ENCODE measurements around the gene XPR1.
"Not testable (repeated sequence)": the region's sequence is repeated elsewhere in the genome, so short reads cannot be mapped to it uniquely, and the experiment has no call there.

XPR1 gene

GRCh38 chr1:180642781-180643180, 11.0 kb downstream of the XPR1 start:
- no peak for DNase-seq (ENCODE audit: extremely low read depth in 1 of 2, low read depth in 1 of 2)

GRCh38 chr1:180643693-180644092, 11.9 kb downstream of the XPR1 start:
- DNase-seq (ENCODE audit: extremely low read depth in 1 of 2, low read depth in 1 of 2): no peak

GRCh38 chr1:180644526-180645192, 12.8 kb downstream of the XPR1 start:
- DNase-seq (ENCODE audit: extremely low read depth in 1 of 2, low read depth in 1 of 2): no peak

GRCh38 chr1:180645261-180645660, 13.4 kb downstream of the XPR1 start:
- DNase-seq (ENCODE audit: extremely low read depth in 1 of 2, low read depth in 1 of 2): not testable (repeated sequence)

GRCh38 chr1:180646093-180646492, 14.3 kb downstream of the XPR1 start:
- no peak for DNase-seq (ENCODE audit: extremely low read depth in 1 of 2, low read depth in 1 of 2)

DNA sequence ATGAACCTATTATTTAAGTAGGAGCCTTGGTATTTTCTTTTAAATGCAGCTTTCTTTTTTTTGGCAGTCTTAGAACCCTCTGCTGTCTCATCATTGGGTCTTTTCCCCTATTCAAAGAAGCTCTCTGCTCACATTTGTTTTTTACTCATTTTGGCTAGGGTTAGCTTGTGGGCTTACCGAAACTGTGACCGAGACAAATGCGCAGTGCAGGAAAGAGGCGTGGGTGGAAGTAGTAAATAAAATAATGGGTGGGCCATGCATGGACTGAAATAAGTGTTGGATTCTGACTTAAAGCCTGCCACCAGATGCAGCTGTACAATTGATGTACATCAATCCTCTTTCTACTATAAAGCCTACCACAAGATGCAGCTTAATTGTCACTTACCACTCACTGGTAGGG, 14.7 kb downstream of the XPR1 start:
- DNase-seq (ENCODE audit: extremely low read depth in 1 of 2, low read depth in 1 of 2): peak in 1 of 2 donors; percentile 3

DNA sequence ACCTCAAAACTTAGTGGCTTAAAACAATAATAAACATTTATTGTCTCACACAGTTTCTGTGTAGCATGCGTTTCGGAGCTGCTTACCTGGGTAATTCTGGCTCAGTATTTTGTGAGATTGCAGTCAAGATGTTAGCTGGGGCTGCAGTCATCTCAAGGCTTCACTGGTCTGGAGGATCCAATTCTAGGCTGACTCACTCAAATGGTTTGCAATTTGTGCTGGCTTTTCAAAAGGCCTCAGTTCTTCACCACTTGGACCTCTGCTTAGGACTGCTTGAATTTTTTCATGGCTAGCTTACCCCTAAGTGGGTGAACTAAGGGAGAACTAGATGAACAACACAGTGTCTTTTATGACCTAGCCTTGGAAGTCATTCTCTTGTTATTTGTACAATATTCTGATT, 21.0 kb downstream of the XPR1 start:
- DNase-seq (ENCODE audit: extremely low read depth in 1 of 2, low read depth in 1 of 2): no peak

DNA sequence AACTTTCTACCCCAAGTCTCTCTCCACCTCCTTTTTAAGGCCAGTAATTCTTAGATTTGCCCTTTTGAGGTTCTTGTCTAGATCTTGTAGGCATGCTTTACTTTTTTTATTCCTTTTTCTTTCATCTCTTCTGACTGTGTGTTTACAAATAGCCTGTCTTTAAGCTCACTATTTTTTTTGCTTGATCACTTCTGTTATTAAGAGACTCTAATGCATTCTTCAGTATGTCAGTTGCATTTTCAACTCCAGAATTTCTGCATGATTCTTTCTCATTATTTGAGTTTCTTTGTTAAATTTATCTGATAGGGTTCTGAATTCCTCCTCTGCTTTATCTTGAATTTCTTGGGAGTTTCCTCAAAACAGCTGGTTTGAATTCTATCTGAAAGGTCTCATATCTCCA, 30.9 kb downstream of the XPR1 start:
- DNase-seq (ENCODE audit: extremely low read depth in 1 of 2, low read depth in 1 of 2): no peak

DNA sequence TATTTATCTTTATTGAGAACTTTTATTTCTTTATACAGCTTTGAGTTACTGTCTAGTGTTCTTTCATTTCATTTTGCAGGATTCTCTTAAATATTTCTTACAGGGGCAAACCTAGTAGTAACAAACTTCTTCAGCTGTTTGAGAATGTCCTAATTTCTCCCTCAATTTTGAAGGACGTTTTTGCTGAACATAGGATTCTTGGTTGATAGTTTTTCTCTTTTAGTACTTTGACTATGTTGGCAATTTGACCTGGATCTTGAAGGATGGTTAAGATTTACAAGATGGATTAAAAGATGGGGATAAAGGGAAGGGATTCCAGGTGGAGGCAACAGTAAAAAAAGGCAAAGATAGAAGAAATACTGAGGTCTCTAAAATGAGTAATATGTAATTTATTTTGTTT, 38.9 kb downstream of the XPR1 start:
- DNase-seq (ENCODE audit: extremely low read depth in 1 of 2, low read depth in 1 of 2): no peak

GRCh38 chr1:180672105-180672504, 40.3 kb downstream of the XPR1 start:
- no peak for DNase-seq (ENCODE audit: extremely low read depth in 1 of 2, low read depth in 1 of 2)

- no peak for DNase-seq (ENCODE audit: extremely low read depth in 1 of 2, low read depth in 1 of 2)
Measured at GRCh38 chr1:180672505-180672904, 40.7 kb downstream of the XPR1 start.

DNA sequence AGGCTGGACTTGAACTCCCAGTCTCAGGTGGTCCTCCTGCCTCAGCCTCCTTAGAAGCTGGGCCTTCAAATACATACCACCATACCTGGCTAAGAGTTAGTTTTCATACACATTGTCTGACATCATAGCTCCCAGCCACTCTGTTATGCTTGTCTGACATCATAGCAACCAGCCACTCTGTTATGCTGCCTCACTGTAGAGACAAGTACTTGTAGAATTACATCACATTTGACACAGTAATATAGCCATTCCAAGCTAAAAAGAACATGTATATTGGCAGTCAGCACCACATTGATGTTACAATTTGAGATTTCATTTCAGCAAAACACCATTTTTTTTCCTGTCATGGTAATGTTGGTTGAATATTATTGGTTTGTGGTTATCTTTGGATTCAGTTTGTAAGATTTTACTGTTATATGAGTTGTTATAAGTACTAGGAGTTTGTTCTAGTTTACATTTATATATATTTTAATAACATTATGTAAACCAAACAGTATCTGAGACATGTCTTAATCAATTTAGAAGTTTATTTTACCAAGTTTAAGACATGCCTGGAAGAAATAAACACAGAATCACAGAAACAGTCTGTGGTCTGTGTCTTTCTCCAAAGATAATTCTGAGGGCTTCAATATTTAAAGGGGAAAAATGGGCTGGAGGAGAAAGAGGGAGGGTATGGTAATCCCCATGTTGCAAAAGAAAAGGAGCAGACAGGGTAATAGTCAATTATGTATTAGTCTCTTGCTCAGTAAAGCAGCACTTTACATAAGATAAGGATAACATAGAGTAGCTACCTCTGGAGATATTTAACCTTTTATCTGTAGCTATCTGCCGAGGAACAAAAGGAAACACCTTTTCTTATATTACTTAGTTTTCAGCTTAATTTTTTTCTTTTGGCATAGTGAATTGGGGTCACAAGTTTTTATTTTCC, 43.0 kb downstream of the XPR1 start:
- DNase-seq (ENCODE audit: extremely low read depth in 1 of 2, low read depth in 1 of 2): no peak

DNA sequence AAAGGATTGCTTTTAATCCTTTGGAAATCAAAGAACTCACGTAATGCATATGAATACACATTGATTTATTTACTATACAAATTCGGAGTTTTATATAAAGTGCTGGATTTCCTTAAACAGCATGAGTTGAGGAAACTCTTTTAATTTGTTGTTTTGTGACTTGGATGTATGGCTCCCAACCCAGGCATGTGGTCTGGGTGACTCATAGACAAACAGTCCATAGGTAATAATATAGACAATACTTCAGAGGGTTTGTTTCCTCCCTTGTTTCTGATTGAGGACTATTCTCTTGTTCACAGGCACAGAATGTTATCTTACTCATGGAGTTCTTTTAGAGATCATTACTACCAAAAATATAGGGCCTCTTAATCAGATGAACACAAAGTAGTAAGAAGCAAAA, 43.8 kb downstream of the XPR1 start:
- DNase-seq (ENCODE audit: extremely low read depth in 1 of 2, low read depth in 1 of 2): no peak

GRCh38 chr1:180680558-180681144, 48.8 kb downstream of the XPR1 start:
- DNase-seq (ENCODE audit: extremely low read depth in 1 of 2, low read depth in 1 of 2): no peak

- DNase-seq (ENCODE audit: extremely low read depth in 1 of 2, low read depth in 1 of 2): not testable (repeated sequence)
Measured at GRCh38 chr1:180683117-180683516, 51.3 kb downstream of the XPR1 start.

- DNase-seq (ENCODE audit: extremely low read depth in 1 of 2, low read depth in 1 of 2): no peak
Measured at GRCh38 chr1:180691322-180691913, 59.6 kb downstream of the XPR1 start.

- no peak for DNase-seq (ENCODE audit: extremely low read depth in 1 of 2, low read depth in 1 of 2)
Measured at GRCh38 chr1:180693564-180694244, 61.9 kb downstream of the XPR1 start.

- DNase-seq (ENCODE audit: extremely low read depth in 1 of 2, low read depth in 1 of 2): no peak
Measured at GRCh38 chr1:180695282-180695681, 63.5 kb downstream of the XPR1 start.

DNA sequence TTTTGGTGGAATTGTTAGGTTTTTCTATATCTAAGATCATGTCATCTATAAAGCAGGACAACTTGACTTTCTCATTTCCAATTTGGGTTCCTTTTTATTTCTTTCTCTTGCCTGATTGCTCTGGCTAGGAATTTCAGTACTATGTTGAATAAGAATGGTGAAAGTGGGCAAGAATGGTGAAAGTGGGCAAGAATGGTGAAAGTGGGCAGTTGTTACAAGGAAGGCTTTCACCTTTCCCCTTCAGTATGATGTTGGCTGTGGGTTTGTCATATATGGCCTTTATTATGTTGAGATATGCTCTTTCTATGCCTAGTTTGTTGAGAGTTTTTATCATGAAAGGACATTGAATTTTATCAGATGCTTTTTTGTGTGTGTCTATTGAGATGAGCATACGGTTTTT, 64.5 kb downstream of the XPR1 start:
- DNase-seq (ENCODE audit: extremely low read depth in 1 of 2, low read depth in 1 of 2): no peak

GRCh38 chr1:180698580-180698979, 66.8 kb downstream of the XPR1 start:
- no peak for DNase-seq (ENCODE audit: extremely low read depth in 1 of 2, low read depth in 1 of 2)

GRCh38 chr1:180702376-180702775, 70.6 kb downstream of the XPR1 start:
- not testable (repeated sequence) for DNase-seq (ENCODE audit: extremely low read depth in 1 of 2, low read depth in 1 of 2)
